PC-3 (cell line): ENCODE measurements around the gene CASK. TPM values are rescaled to one million over a fixed set of nuclear protein-coding genes. Genes with fewer than 3 reads are reported as not detected.

Experiments used
- ATAC-seq: fragments of 200-7000 bp; cut with Tn5 transposase; 2 replicates; pipeline ENCODE4 v1.9.1; 2020; ENCODE audit warnings: mild to moderate bottlenecking, moderate library complexity
- BruUV-seq: library from RNA; stranded (reverse); fragments of 400-500 nt; replicated peaks from 2 replicates; lab custom pipeline; 2021; lab: Mats Ljungman, UMichigan
- CTCF ChIA-PET: fragments of 300-600 bp; sonication (Branson Sonifier 250); formaldehyde crosslinking; loops from one replicate; lab custom pipeline; 2022; ENCODE audit warnings: antibody characterized with exemption; lab: Charles Lee
- POLR2A ChIA-PET: fragments of 300-600 bp; sonication (Branson Sonifier 250); formaldehyde crosslinking; loops from one replicate; lab custom pipeline; 2022; ENCODE audit warnings: antibody characterized with exemption; ENCODE audit not compliant: unreplicated experiment; lab: Charles Lee
- DNase-seq: peaks from one replicate; pipeline ENCODE4 v3.0.0-alpha.2; 2015
- H2AFZ ChIP-seq: fragments of 300-600 bp; sonication (generic); 2 replicates; pipeline ENCODE4 v1.6.0; 2016; ENCODE audit warnings: antibody characterized with exemption, low read length
- H3F3A ChIP-seq: fragments of 300-600 bp; sonication (generic); one replicate; pipeline ENCODE4 v1.6.0; 2017; ENCODE audit warnings: antibody characterized with exemption, low read length, control low read depth, mild to moderate bottlenecking; ENCODE audit not compliant: unreplicated experiment
- H3K27ac ChIP-seq: fragments of 300-600 bp; sonication (generic); 2 replicates; pipeline ENCODE4 v1.5.1; 2016; ENCODE audit warnings: mild to moderate bottlenecking, low read length
- H3K27me3 ChIP-seq: fragments of 300-600 bp; sonication (generic); 2 replicates; pipeline ENCODE4 v1.6.1; 2016; ENCODE audit warnings: low read length, mixed read lengths
- H3K36me3 ChIP-seq: fragments of 300-600 bp; sonication (generic); 2 replicates; pipeline ENCODE4 v1.6.1; 2016; ENCODE audit warnings: low read depth, mixed run types, low read length, mixed read lengths
- H3K4me1 ChIP-seq: fragments of 300-600 bp; sonication (generic); 2 replicates; pipeline ENCODE4 v1.5.1; 2016; ENCODE audit warnings: low read length; ENCODE audit not compliant: insufficient read depth
- H3K4me2 ChIP-seq: fragments of 300-600 bp; sonication (generic); 2 replicates; pipeline ENCODE4 v1.6.0; 2016; ENCODE audit warnings: low read length
- H3K4me3 ChIP-seq: fragments of 300-600 bp; sonication (generic); 2 replicates; pipeline ENCODE4 v1.5.1; 2016; ENCODE audit warnings: mild to moderate bottlenecking, low read length, mixed read lengths
- H3K79me2 ChIP-seq: fragments of 300-600 bp; sonication (generic); 2 replicates; pipeline ENCODE4 v1.6.1; 2017; ENCODE audit warnings: low read length, mixed read lengths
- H3K9ac ChIP-seq: fragments of 300-600 bp; sonication (generic); 2 replicates; pipeline ENCODE4 v1.6.0; 2016; ENCODE audit warnings: mild to moderate bottlenecking, low read length
- H3K9me2 ChIP-seq: fragments of 300-600 bp; sonication (generic); replicated peaks from 2 replicates; pipeline ENCODE4 v1.6.1; 2016; ENCODE audit warnings: mixed run types, low read length, mixed read lengths
- H3K9me3 ChIP-seq: fragments of 300-600 bp; sonication (generic); 2 replicates; pipeline ENCODE4 v1.6.1; 2016; ENCODE audit warnings: low read length, mixed read lengths
- H4K20me1 ChIP-seq: fragments of 300-600 bp; sonication (generic); 2 replicates; pipeline ENCODE4 v1.6.1; 2016; ENCODE audit warnings: low read length, mixed read lengths
- CTCF ChIP-seq: fragments of 300-600 bp; sonication (generic); conservative IDR thresholded peaks from 2 replicates; pipeline ENCODE4 v1.5.1; 2017; ENCODE audit warnings: antibody characterized with exemption, low read depth, mild to moderate bottlenecking, low read length
- EZH2 ChIP-seq: fragments of 300-600 bp; sonication (generic); IDR thresholded peaks from one replicate; pipeline ENCODE4 v1.6.1; 2017; ENCODE audit warnings: antibody characterized with exemption, mild to moderate bottlenecking, low read length; ENCODE audit not compliant: unreplicated experiment
- EZH2phosphoT487 ChIP-seq: fragments of 300-600 bp; sonication (generic); IDR thresholded peaks from 2 replicates; pipeline ENCODE4 v1.6.1; 2018; ENCODE audit warnings: mild to moderate bottlenecking, antibody characterized with exemption, low read length, borderline replicate concordance
- intact Hi-C: fragments of 100-400 bp; cut with micrococcal nuclease; formaldehyde crosslinking; loops from 2 replicates; pipeline ENCODE4 v1.9.0; 2023
- total RNA-seq: library from RNA; depleted of rRNA; stranded (reverse); fragments of >200 nt; gene quantifications from 2 replicates; pipeline ENCODE4 v1.2.3, GENCODE V29; 2014

CASK gene
- total RNA-seq, 1 experiment from 2014 or later = 21.4 TPM

DNA sequence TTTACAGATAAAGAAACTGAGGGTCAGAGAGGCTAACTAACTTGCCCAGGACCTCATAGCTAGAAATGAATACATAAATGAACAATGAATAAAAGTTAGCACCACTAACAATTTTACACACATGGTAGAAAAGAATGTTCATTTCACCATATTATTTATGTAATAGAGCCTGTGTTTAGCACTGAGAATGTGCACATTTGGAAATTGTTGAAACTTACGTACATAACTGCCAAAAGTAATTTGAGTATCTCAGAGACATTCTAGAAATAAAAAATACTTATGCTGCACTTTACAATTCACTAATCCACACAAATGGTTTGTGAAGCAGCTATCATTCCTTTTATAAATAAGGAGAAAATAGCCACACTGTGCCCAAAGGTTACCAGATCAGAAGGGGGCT lies 9.9 kb downstream of the CASK start:
- Histone ChIP-seq H3K9me2 (no peaks in the 10 kb centered on the region), H3K4me3 (no peak overlapping the region), H3K36me3 (no peaks in the 10 kb centered on the region), H3K79me2 (peaks cover 60% of the 10 kb centered on the region), H3K27me3 (no peaks in the 10 kb centered on the region), H3K4me2 (no peak overlapping the region), H3K27ac (no peak overlapping the region), H3K9me3 (no peaks in the 10 kb centered on the region), H3K4me1 (peaks cover 10% of the 10 kb centered on the region), H4K20me1 (no peaks in the 10 kb centered on the region), H3K9ac (no peak overlapping the region), H2AFZ (no peak overlapping the region), H3F3A (no peaks in the 10 kb centered on the region)
- ChIA-PET POLR2A (no interaction called here), CTCF (no interaction called here)
- TF ChIP-seq EZH2phosphoT487 = no peak
- TF ChIP-seq CTCF = no peak
- ATAC-seq (no peak), DNase-seq (no peak)
- intact Hi-C loops = no loop called here
- BruUV-seq = no TSS peak

DNA sequence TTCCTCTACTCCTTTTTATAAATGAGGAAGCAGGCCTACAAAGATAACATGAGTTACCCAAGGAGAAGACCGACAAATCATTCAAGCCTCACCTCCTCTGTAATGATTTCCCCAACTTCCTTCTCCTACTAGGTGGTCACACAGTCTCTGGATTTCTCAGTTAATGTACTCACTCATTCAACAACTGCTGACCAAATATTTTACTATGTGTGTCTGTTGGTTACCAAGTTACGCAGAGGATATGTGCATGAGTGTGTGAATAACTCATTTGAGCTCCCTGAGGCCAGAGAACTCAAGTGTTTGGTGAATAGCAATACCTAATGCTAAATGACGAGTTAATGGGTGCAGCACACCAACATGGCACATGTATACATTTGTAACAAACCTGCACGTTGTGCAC lies 10.4 kb downstream of the CASK start:
- peak; percentile 16 for DNase-seq
- BruUV-seq = no TSS peak
- H2AFZ ChIP-seq = no peak overlapping the region

GRCh38 chrX:41909068-41909467 lies 14.3 kb downstream of the CASK start:
- Histone ChIP-seq H2AFZ (no peak overlapping the region), H3K4me1 (peaks cover 13% of the 10 kb centered on the region), H3K9me2 (no peaks in the 10 kb centered on the region), H4K20me1 (no peaks in the 10 kb centered on the region), H3K36me3 (no peaks in the 10 kb centered on the region), H3F3A (no peaks in the 10 kb centered on the region), H3K27me3 (no peaks in the 10 kb centered on the region), H3K79me2 (peaks cover 41% of the 10 kb centered on the region), H3K9ac (no peak overlapping the region), H3K4me2 (no peak overlapping the region), H3K27ac (no peak overlapping the region), H3K9me3 (no peaks in the 10 kb centered on the region), H3K4me3 (no peak overlapping the region)
- BruUV-seq = no TSS peak
- DNase-seq = no peak
- no peak for ATAC-seq
- ChIA-PET CTCF (no interaction called here), POLR2A (no interaction called here)
- intact Hi-C loops = no loop called here
- no peak for TF ChIP-seq EZH2phosphoT487
- no peak for TF ChIP-seq CTCF
- no peak for TF ChIP-seq EZH2

More for the DNA sequence above, 10.4 kb downstream of the CASK start:
- Histone ChIP-seq H3K4me3 (no peak overlapping the region), H3F3A (no peaks in the 10 kb centered on the region), H3K9me3 (no peaks in the 10 kb centered on the region), H3K9me2 (no peaks in the 10 kb centered on the region), H3K27me3 (no peaks in the 10 kb centered on the region), H3K36me3 (no peaks in the 10 kb centered on the region), H3K9ac (no peak overlapping the region), H3K4me2 (no peak overlapping the region), H3K27ac (no peak overlapping the region), H4K20me1 (no peaks in the 10 kb centered on the region), H3K79me2 (peaks cover 56% of the 10 kb centered on the region), H3K4me1 (peaks cover 10% of the 10 kb centered on the region)
- POLR2A ChIA-PET = no interaction called here
- no peak for TF ChIP-seq EZH2phosphoT487
- no peak for TF ChIP-seq CTCF
- no peak for TF ChIP-seq EZH2
- ATAC-seq = peak; percentile 42
- intact Hi-C loops = no loop called here
- CTCF ChIA-PET = no interaction called here
